GM23338 (cell line): ENCODE results near the gene EPHB1. TPM values are rescaled to one million over a fixed set of nuclear protein-coding genes. Genes with fewer than 3 reads are reported as not detected.

Experiments
- ATAC-seq: fragments of 200-7000 bp; cut with Tn5 transposase; 3 replicates; pipeline ENCODE4 v1.9.1; 2020
- DNase-seq: peaks from one replicate; pipeline ENCODE4 v3.0.0-alpha.2; 2015; ENCODE audit warnings: low spot score
- H2AFZ ChIP-seq: fragments of 200-600 bp; sonication (generic); 2 replicates; pipeline ENCODE4 v1.8.0; 2016; ENCODE audit warnings: antibody characterized with exemption, mild to moderate bottlenecking, moderate library complexity
- H3F3A ChIP-seq: fragments of 200-600 bp; sonication (generic); replicated peaks from 2 replicates; pipeline ENCODE4 v1.8.0; 2017; ENCODE audit warnings: antibody characterized with exemption, mixed run types, low read depth
- H3K27ac ChIP-seq: fragments of 200-600 bp; sonication (generic); 2 replicates; pipeline ENCODE4 v1.6.1; 2016; ENCODE audit warnings: low read depth
- H3K27me3 ChIP-seq: fragments of 200-600 bp; sonication (generic); 2 replicates; pipeline ENCODE4 v1.8.0; 2016; ENCODE audit warnings: mild to moderate bottlenecking, mixed run types, moderate library complexity; ENCODE audit not compliant: insufficient read depth
- H3K36me3 ChIP-seq: fragments of 200-600 bp; sonication (generic); 2 replicates; pipeline ENCODE4 v1.8.0; 2016; ENCODE audit warnings: mild to moderate bottlenecking; ENCODE audit not compliant: insufficient read depth
- H3K4me1 ChIP-seq: fragments of 200-600 bp; sonication (generic); 2 replicates; pipeline ENCODE4 v1.8.0; 2016; ENCODE audit warnings: mild to moderate bottlenecking, moderate library complexity; ENCODE audit not compliant: insufficient read depth
- H3K4me2 ChIP-seq: fragments of 200-600 bp; sonication (generic); 2 replicates; pipeline ENCODE4 v1.7.1; 2017; ENCODE audit warnings: mixed run types
- H3K4me3 ChIP-seq: fragments of 200-600 bp; sonication (generic); 2 replicates; pipeline ENCODE4 v1.6.1; 2016; ENCODE audit warnings: mixed run types
- H3K79me2 ChIP-seq: fragments of 200-600 bp; sonication (generic); replicated peaks from 2 replicates; pipeline ENCODE4 v1.8.0; 2017; ENCODE audit warnings: mild to moderate bottlenecking; ENCODE audit not compliant: insufficient read depth
- H3K9me2 ChIP-seq: fragments of 200-600 bp; sonication (generic); 2 replicates; pipeline ENCODE4 v1.8.0; 2017; ENCODE audit not compliant: insufficient read depth
- H4K20me1 ChIP-seq: fragments of 200-600 bp; sonication (generic); replicated peaks from 2 replicates; pipeline ENCODE4 v1.8.0; 2017; ENCODE audit warnings: mild to moderate bottlenecking; ENCODE audit not compliant: insufficient read depth
- H3K27ac Mint-ChIP-seq: 2 replicates; pipeline ENCODE4 v1.8.0; 2020; ENCODE audit warnings: inconsistent platforms, mild to moderate bottlenecking, moderate library complexity, mixed read lengths
- H3K27me3 Mint-ChIP-seq: 3 replicates; pipeline ENCODE4 v1.8.0; 2022; ENCODE audit warnings: low read depth, mild to moderate bottlenecking, moderate library complexity, mixed read lengths, inconsistent platforms; ENCODE audit not compliant: insufficient read depth, poor library complexity
- H3K36me3 Mint-ChIP-seq: 3 replicates; pipeline ENCODE4 v1.8.0; 2021; ENCODE audit warnings: low read depth, mild to moderate bottlenecking, inconsistent platforms, moderate library complexity, mixed read lengths
- H3K4me1 Mint-ChIP-seq: 3 replicates; pipeline ENCODE4 v1.8.0; 2020; ENCODE audit warnings: mild to moderate bottlenecking, inconsistent platforms, mixed read lengths
- H3K4me3 Mint-ChIP-seq: 3 replicates; pipeline ENCODE4 v1.8.0; 2021; ENCODE audit warnings: moderate library complexity, mild to moderate bottlenecking, inconsistent platforms, mixed read lengths
- H3K9me3 Mint-ChIP-seq: 3 replicates; pipeline ENCODE4 v1.8.0; 2020; ENCODE audit warnings: moderate library complexity, mild to moderate bottlenecking, inconsistent platforms, mixed read lengths
- EZH2 ChIP-seq: fragments of 200-600 bp; sonication (generic); IDR thresholded peaks from one replicate; pipeline ENCODE4 v1.8.0; 2017; ENCODE audit warnings: antibody characterized with exemption, mild to moderate bottlenecking, low read depth; ENCODE audit not compliant: unreplicated experiment
- JUNB ChIP-seq: IDR thresholded peaks from one replicate; pipeline ENCODE4 v1.6.1; 2016; ENCODE audit warnings: antibody characterized with exemption; ENCODE audit not compliant: unreplicated experiment
- NANOG ChIP-seq: IDR thresholded peaks from 2 replicates; pipeline ENCODE4 v1.6.1; 2016; ENCODE audit warnings: antibody characterized with exemption, borderline replicate concordance
- POLR2AphosphoS5 ChIP-seq: IDR thresholded peaks from 2 replicates; pipeline ENCODE4 v1.6.1; 2016; ENCODE audit warnings: antibody characterized with exemption, low read depth
- ZNF114 ChIP-seq: fragments of 250-450 bp; sonication (Bioruptor Pico); IDR thresholded peaks from 2 replicates; pipeline ENCODE4 v1.5.0; 2020; ENCODE audit warnings: mild to moderate bottlenecking, moderate library complexity
- polyA plus RNA-seq: library from polyadenylated mRNA; unstranded; fragments of >200 nt; fragmentation: Nextera tagmentation; extraction: Ambion mirVana; gene quantifications from 2 replicates; pipeline ENCODE4 v1.2.1, GENCODE V29; 2016
- total RNA-seq: library from RNA; depleted of rRNA; stranded (reverse); fragments of >200 nt; shearing (Covaris generic); gene quantifications from 2 replicates; pipeline ENCODE4 v1.2.3, GENCODE V29; 2014
- TF ChIP-seq, protein P1 (sequence below), 2 experiments: fragments of 200-600 bp in 1 of 2; sonication (generic) in 1 of 2; conservative IDR thresholded peaks; 2 replicates each; pipeline versions ENCODE4 v1.5.1 to v1.6.1; 2016 to 2017; ENCODE audit warnings: antibody characterized with exemption in 2 of 2, low read depth in 2 of 2, mild to moderate bottlenecking in 2 of 2, moderate library complexity in 1 of 2
- TF ChIP-seq, protein P2 (sequence below): IDR thresholded peaks from one replicate; pipeline ENCODE4 v1.6.1; 2018; ENCODE audit warnings: antibody characterized with exemption; ENCODE audit not compliant: unreplicated experiment

The EPHB1 gene
- total and polyA plus RNA-seq, 2 experiments from 2014 or later: 2.7 to 5.2 TPM

DNA sequence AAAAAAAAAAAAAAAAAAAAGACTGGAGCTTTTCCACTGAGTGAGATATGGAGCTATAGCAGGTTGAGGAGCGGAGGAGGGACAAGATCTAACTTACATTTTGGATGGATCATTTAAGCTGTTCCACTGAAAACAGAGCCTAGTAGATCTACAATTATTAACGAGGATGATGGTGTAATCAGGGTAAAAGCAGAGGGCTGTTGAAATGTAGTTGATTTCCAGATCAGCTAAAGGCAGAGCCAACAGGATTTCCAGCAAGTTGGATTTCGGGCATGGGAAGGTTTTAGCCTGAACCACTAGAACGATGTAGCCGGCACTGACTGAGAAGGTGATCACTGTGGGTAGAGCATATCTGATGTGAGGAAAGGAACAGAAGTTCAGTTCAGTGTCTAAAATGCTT is 360.7 kb downstream of the EPHB1 start (continued):
- TF ChIP-seq, protein P1, sequence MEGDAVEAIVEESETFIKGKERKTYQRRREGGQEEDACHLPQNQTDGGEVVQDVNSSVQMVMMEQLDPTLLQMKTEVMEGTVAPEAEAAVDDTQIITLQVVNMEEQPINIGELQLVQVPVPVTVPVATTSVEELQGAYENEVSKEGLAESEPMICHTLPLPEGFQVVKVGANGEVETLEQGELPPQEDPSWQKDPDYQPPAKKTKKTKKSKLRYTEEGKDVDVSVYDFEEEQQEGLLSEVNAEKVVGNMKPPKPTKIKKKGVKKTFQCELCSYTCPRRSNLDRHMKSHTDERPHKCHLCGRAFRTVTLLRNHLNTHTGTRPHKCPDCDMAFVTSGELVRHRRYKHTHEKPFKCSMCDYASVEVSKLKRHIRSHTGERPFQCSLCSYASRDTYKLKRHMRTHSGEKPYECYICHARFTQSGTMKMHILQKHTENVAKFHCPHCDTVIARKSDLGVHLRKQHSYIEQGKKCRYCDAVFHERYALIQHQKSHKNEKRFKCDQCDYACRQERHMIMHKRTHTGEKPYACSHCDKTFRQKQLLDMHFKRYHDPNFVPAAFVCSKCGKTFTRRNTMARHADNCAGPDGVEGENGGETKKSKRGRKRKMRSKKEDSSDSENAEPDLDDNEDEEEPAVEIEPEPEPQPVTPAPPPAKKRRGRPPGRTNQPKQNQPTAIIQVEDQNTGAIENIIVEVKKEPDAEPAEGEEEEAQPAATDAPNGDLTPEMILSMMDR (conservative IDR thresholded peaks at IDR 0.05; ENCODE audit: low read depth in 2 of 2): no peak
- TF ChIP-seq ZNF114 (CRISPR knock-in tag): no peak
- no peak for TF ChIP-seq POLR2AphosphoS5

DNA sequence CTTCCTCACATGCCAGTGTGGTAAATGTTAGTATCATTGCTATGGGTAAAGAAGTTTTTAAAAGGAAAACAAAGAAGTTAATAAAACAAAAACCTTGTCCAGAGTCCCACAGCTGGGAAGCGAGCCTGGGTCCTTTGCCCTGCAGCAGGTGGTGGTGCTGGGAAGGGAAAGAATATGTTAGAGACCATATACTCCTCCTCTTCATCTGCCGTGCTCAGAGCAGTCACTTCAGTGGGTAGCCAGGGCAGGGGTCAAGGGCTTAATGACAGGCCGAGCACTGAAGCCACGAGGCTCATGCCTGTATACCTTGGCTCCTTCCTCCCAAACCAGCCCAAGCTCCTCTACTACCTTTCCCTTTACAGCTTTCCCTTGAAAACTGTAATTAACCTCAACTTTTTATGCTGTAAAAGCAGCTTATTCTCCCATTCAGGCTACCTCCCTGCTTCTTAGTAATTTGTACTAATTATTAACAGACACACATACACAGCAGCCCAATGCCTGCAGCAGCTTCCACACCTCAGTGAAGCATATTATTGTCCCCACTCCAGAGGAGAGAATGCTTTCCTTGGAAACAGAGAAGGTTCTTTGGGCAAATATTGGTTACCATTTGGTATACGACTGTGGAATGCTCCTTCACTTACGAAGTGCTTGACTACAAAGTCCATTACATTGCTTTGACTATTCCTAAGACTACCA is 362.1 kb downstream of the EPHB1 start:
- Mint-ChIP-seq H3K4me3 (no peak overlapping the region), H3K27ac (no peak overlapping the region), H3K9me3 (no peaks in the 10 kb centered on the region), H3K27me3 (peaks cover 7% of the 10 kb centered on the region), H3K4me1 (peaks cover 21% of the 10 kb centered on the region), H3K36me3 (no peaks in the 10 kb centered on the region)
- Histone ChIP-seq H3F3A (no peaks in the 10 kb centered on the region), H3K4me2 (no peak overlapping the region), H3K9me2 (no peaks in the 10 kb centered on the region), H3K27me3 (no peaks in the 10 kb centered on the region), H3K4me1 (peaks cover 7% of the 10 kb centered on the region), H4K20me1 (no peaks in the 10 kb centered on the region), H2AFZ (no peak overlapping the region), H3K27ac (no peak overlapping the region), H3K36me3 (no peaks in the 10 kb centered on the region), H3K79me2 (no peaks in the 10 kb centered on the region), H3K4me3 (no peak overlapping the region)
- ATAC-seq (no peak), DNase-seq (no peak)
- TF ChIP-seq EZH2 (no peak), JUNB (no peak), NANOG (no peak)
- TF ChIP-seq, protein P2, sequence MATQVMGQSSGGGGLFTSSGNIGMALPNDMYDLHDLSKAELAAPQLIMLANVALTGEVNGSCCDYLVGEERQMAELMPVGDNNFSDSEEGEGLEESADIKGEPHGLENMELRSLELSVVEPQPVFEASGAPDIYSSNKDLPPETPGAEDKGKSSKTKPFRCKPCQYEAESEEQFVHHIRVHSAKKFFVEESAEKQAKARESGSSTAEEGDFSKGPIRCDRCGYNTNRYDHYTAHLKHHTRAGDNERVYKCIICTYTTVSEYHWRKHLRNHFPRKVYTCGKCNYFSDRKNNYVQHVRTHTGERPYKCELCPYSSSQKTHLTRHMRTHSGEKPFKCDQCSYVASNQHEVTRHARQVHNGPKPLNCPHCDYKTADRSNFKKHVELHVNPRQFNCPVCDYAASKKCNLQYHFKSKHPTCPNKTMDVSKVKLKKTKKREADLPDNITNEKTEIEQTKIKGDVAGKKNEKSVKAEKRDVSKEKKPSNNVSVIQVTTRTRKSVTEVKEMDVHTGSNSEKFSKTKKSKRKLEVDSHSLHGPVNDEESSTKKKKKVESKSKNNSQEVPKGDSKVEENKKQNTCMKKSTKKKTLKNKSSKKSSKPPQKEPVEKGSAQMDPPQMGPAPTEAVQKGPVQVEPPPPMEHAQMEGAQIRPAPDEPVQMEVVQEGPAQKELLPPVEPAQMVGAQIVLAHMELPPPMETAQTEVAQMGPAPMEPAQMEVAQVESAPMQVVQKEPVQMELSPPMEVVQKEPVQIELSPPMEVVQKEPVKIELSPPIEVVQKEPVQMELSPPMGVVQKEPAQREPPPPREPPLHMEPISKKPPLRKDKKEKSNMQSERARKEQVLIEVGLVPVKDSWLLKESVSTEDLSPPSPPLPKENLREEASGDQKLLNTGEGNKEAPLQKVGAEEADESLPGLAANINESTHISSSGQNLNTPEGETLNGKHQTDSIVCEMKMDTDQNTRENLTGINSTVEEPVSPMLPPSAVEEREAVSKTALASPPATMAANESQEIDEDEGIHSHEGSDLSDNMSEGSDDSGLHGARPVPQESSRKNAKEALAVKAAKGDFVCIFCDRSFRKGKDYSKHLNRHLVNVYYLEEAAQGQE: no peak

GRCh38 chr3:135158520-135158919 is 363.5 kb downstream of the EPHB1 start:
- H3K79me2 ChIP-seq: no peaks in the 10 kb centered on the region
- no peaks in the 10 kb centered on the region for H3K36me3 ChIP-seq
- H2AFZ ChIP-seq: no peak overlapping the region
- Mint-ChIP-seq H3K27me3 (peaks cover 7% of the 10 kb centered on the region), H3K4me3 (no peak overlapping the region), H3K9me3 (no peaks in the 10 kb centered on the region), H3K27ac (no peak overlapping the region), H3K4me1 (peaks cover 21% of the 10 kb centered on the region), H3K36me3 (no peaks in the 10 kb centered on the region)
- H3K4me3 ChIP-seq: no peak overlapping the region
- DNase-seq (no peak), ATAC-seq (no peak)
- H3K4me2 ChIP-seq: no peak overlapping the region
- no peaks in the 10 kb centered on the region for H3K9me2 ChIP-seq
- H3K4me1 ChIP-seq: peaks cover 7% of the 10 kb centered on the region
- H4K20me1 ChIP-seq: no peaks in the 10 kb centered on the region
- no peaks in the 10 kb centered on the region for H3F3A ChIP-seq
- TF ChIP-seq JUNB: no peak
- H3K27me3 ChIP-seq: no peaks in the 10 kb centered on the region
- no peak overlapping the region for H3K27ac ChIP-seq
